GM19240 (cell line): ENCODE data around the gene MTNR1A.

ENCODE experiments used
- DNase-seq: peaks from one replicate; pipeline ENCODE4 v3.0.0; 2011; ENCODE audit warnings: low spot score; ENCODE audit not compliant: insufficient read length

MTNR1A gene

GRCh38 chr4:186554914-186555827 lies at the start of gene MTNR1A:
Gene MTNR1A, minus strand, starts transcription at chr4:186555567. Its CDS starts 202 bp downstream, at chr4:186555365.
- no peak for DNase-seq

GRCh38 chr4:186604124-186604807 lies 48.9 kb upstream of the MTNR1A start:
- no peak for DNase-seq

GRCh38 chr4:186602978-186603377 lies 47.6 kb upstream of the MTNR1A start:
- DNase-seq = no peak

- DNase-seq = no peak
These were observed 44.1 kb upstream of the MTNR1A start for GRCh38 chr4:186599483-186599882.

GRCh38 chr4:186598686-186599085 lies 43.3 kb upstream of the MTNR1A start:
- DNase-seq = no peak

GRCh38 chr4:186596850-186597390 lies 41.6 kb upstream of the MTNR1A start:
- no peak for DNase-seq

GRCh38 chr4:186596346-186596745 lies 41.0 kb upstream of the MTNR1A start:
- no peak for DNase-seq

GRCh38 chr4:186593587-186593973 lies 38.2 kb upstream of the MTNR1A start:
- no peak for DNase-seq

GRCh38 chr4:186592966-186593586 lies 37.7 kb upstream of the MTNR1A start:
- no peak for DNase-seq

GRCh38 chr4:186592445-186592844 lies 37.1 kb upstream of the MTNR1A start:
- DNase-seq = no peak

GRCh38 chr4:186591651-186592050 lies 36.3 kb upstream of the MTNR1A start:
- DNase-seq = no peak

- no peak for DNase-seq
These were observed 33.1 kb upstream of the MTNR1A start for GRCh38 chr4:186588503-186588902.

- DNase-seq = peak; percentile 8
These were observed 32.1 kb upstream of the MTNR1A start for GRCh38 chr4:186587416-186588018.

GRCh38 chr4:186586205-186586604 lies 30.8 kb upstream of the MTNR1A start:
- DNase-seq = no peak

- DNase-seq = no peak
These were observed 29.5 kb upstream of the MTNR1A start for GRCh38 chr4:186584912-186585311.

GRCh38 chr4:186581421-186581820 lies 26.1 kb upstream of the MTNR1A start:
- DNase-seq = no peak

GRCh38 chr4:186580669-186581068 lies 25.3 kb upstream of the MTNR1A start:
- DNase-seq = no peak

GRCh38 chr4:186570193-186570996 lies 15.0 kb upstream of the MTNR1A start:
- DNase-seq = no peak

GRCh38 chr4:186569533-186570192 lies 14.3 kb upstream of the MTNR1A start:
- no peak for DNase-seq

GRCh38 chr4:186566068-186566467 lies 10.7 kb upstream of the MTNR1A start:
- DNase-seq = no peak
